Psoas muscle (tissue), 8 donors: ENCODE results near the gene PRUNE2. TPM values are rescaled to one million over a fixed set of nuclear protein-coding genes. Genes with fewer than 3 reads are reported as not detected.

Experiments
- ATAC-seq, 4 donors: fragments of 200-7000 bp; cut with Tn5 transposase; one replicate each; pipeline ENCODE4 v1.9.1; 2020; ENCODE audit warnings: moderate library complexity in 3 of 4, mild to moderate bottlenecking in 2 of 4
- DNase-seq, 2 donors: peaks; one replicate each; pipeline ENCODE4 v3.0.0-alpha.2; 2020
- H3K27ac ChIP-seq: fragments of 200-600 bp; one replicate; pipeline ENCODE4 v1.8.0; 2022
- H3K27me3 ChIP-seq, 3 donors: fragments of 200-600 bp in 1 of 3; one replicate each; pipeline versions ENCODE4 v1.6.1 to v1.8.0; 2013 to 2022; ENCODE audit warnings: low read length in 2 of 3, mild to moderate bottlenecking in 2 of 3, moderate library complexity in 1 of 3; ENCODE audit not compliant: insufficient read depth in 3 of 3
- H3K36me3 ChIP-seq, 2 donors: fragments of 200-600 bp in 1 of 2; one replicate each; pipeline versions ENCODE4 v1.6.1 to v1.8.0; 2013 to 2022; ENCODE audit warnings: low read depth in 1 of 2, mild to moderate bottlenecking in 1 of 2, moderate library complexity in 1 of 2; ENCODE audit not compliant: insufficient read depth in 1 of 2
- H3K4me1 ChIP-seq: fragments of 200-600 bp; one replicate; pipeline ENCODE4 v1.8.0; 2022
- H3K4me3 ChIP-seq: fragments of 200-600 bp; one replicate; pipeline ENCODE4 v1.8.0; 2022; ENCODE audit warnings: mild to moderate bottlenecking
- H3K9me3 ChIP-seq: fragments of 200-600 bp; one replicate; pipeline ENCODE4 v1.8.0; 2022
- CTCF ChIP-seq: fragments of 200-600 bp; IDR thresholded peaks from one replicate; pipeline ENCODE4 v1.8.0; 2022; ENCODE audit warnings: antibody characterized with exemption
- WGBS, 3 donors: extraction: QIAGEN DNeasy Blood & Tissue Kit; methylation state at CpG; one replicate each; pipeline versions ENCODE4 v1.1.6 to v1.1.7; 2013; 5-methylcytosine and 5-hydroxymethylcytosine counted together
- intact Hi-C, 2 donors: fragments of 100-400 bp; cut with DNase I; formaldehyde crosslinking; loops; one replicate each; pipeline versions ENCODE4 v1.11.0 to v1.14.2; 2022
- polyA plus RNA-seq, 3 donors: library from polyadenylated mRNA; stranded (reverse); fragments of 200-250 nt; gene quantifications; one replicate each; pipeline ENCODE4 v1.2.3, GENCODE V29; 2013
- total RNA-seq, 4 donors: library from RNA; stranded (reverse); fragmentation: NEBNext Ultra II Directional in 2 of 4; extraction: Animal tissue kit (Norgen Biotek cat#: 25700) in 2 of 4; gene quantifications; one replicate each; pipeline versions ENCODE4 v1.2.1 to v1.2.4, GENCODE V29; 2021 to 2023
- donor health status: healthy with polysubstance abuse.
- donor health status: DM: no; HTN: no; CAD: no; lungs with moderate emphysema.
- donor health status: Bipolar disorder and iron deficiency.
- donor health status: healthy.
- donor health status: DM: yes; HTN: yes; CAD: no.
- donor health status: DM: no; HTN: no; CAD: no.
- donor health status: DM: no; HTN: no; CAD: no.
- donor health status: DM: yes; HTN: yes; CAD: no.

Gene PRUNE2
- total and polyA plus RNA-seq, 7 donors, result 1.2 to 79.9 (median 3.6) TPM

GRCh38 chr9:76687861-76688391 is 218.0 kb downstream of the PRUNE2 start:
- H3K36me3 ChIP-seq, result no peaks in the 10 kb centered on the region
- peak in 1 of 4 donors; percentile 42 for ATAC-seq
- H3K27ac ChIP-seq, result no peak overlapping the region
- H3K27me3 ChIP-seq, result peaks cover 0 to 4% (median 0%) of the 10 kb centered on the region in 3 donors
- DNase-seq, result no peak
- TF ChIP-seq CTCF, result no peak
- WGBS, 3 donors, result 69 to 81% (median 74%) methylated on average over 4 of the region's 4 CpGs
- no peaks in the 10 kb centered on the region for H3K9me3 ChIP-seq
- H3K4me3 ChIP-seq, result no peak overlapping the region
- no peaks in the 10 kb centered on the region for H3K4me1 ChIP-seq
- intact Hi-C loops, result no loop called here

GRCh38 chr9:76686756-76687155 is 219.2 kb downstream of the PRUNE2 start:
- 68 to 73% (median 72%) methylated on average over 4 of the region's 4 CpGs for WGBS, 3 donors
- Histone ChIP-seq H3K27ac (no peak overlapping the region), H3K9me3 (no peaks in the 10 kb centered on the region), H3K27me3 (peaks cover 0 to 3% (median 0%) of the 10 kb centered on the region in 3 donors), H3K4me1 (no peaks in the 10 kb centered on the region), H3K36me3 (no peaks in the 10 kb centered on the region), H3K4me3 (no peak overlapping the region)
- no peak for ATAC-seq
- no peak for TF ChIP-seq CTCF
- intact Hi-C loops, result no loop called here
- no peak for DNase-seq

- no peak for TF ChIP-seq CTCF
- ATAC-seq, result no peak
- H3K36me3 ChIP-seq, result no peaks in the 10 kb centered on the region
- no peaks in the 10 kb centered on the region for H3K4me1 ChIP-seq
- H3K4me3 ChIP-seq, result no peak overlapping the region
- H3K9me3 ChIP-seq, result no peaks in the 10 kb centered on the region
- 67 to 70% (median 70%) methylated on average over 5 of the region's 5 CpGs for WGBS, 3 donors
- H3K27me3 ChIP-seq, result no peaks in the 10 kb centered on the region
- no peak for DNase-seq
- no peak overlapping the region for H3K27ac ChIP-seq
- intact Hi-C loops, result no loop called here
Observed at GRCh38 chr9:76684213-76684612, 221.7 kb downstream of the PRUNE2 start.

GRCh38 chr9:76681556-76681955 is 224.4 kb downstream of the PRUNE2 start:
- ATAC-seq, result no peak
- WGBS, 3 donors, result 52 to 75% (median 66%) methylated on average over 2 of the region's 2 CpGs
- H3K9me3 ChIP-seq, result peaks cover 4% of the 10 kb centered on the region

More at GRCh38 chr9:76681556-76681955, 224.4 kb downstream of the PRUNE2 start:
- H3K27me3 ChIP-seq, result no peaks in the 10 kb centered on the region
- H3K27ac ChIP-seq, result no peak overlapping the region
- TF ChIP-seq CTCF, result no peak
- no peaks in the 10 kb centered on the region for H3K4me1 ChIP-seq
- intact Hi-C loops, result no loop called here
- H3K4me3 ChIP-seq, result no peak overlapping the region
- no peaks in the 10 kb centered on the region for H3K36me3 ChIP-seq
- no peak for DNase-seq
